GM21529 (cell line): ENCODE results near the gene RAPGEF2.

Source experiments
- ATAC-seq: cut with Tn5 transposase; IDR thresholded peaks from one replicate; pipeline ENCODE4 v1.9.1; 2021; ENCODE audit not compliant: unreplicated experiment

RAPGEF2 gene

DNA sequence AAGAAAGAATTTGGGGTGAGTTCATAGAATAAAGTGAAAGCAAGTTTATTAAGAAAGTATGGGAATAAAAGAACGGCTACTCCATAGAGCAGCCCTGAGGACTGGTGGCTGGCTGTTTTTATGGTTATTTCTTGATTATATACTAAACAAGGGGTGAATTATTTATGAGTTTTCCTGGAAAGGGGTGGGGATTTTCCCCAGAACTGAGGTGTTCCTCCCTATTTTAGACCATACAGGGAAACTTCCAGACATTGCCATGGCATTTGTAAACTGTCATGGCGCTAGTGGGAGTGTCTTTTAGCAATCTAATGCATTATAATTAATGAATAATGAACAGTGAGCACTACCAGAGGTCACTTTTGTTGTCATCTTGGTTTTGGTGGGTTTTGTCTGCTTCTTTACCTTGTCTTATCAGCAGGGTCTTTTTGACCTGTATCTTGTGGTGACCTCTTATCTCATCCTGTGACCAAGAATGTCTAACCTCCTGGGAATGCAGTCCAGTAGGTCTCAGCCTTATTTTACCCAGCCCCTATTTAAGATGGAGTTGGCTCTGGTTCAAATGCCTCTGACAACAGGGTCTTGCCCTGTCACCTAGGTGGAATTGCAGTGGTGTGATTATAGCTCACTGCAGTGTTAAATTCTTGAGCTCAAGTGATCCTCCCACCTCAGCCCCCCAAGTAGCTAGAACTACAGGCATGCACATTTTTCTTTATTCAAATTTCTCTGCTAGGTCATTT, 27.1 kb downstream of the RAPGEF2 start:
- ATAC-seq: no peak

DNA sequence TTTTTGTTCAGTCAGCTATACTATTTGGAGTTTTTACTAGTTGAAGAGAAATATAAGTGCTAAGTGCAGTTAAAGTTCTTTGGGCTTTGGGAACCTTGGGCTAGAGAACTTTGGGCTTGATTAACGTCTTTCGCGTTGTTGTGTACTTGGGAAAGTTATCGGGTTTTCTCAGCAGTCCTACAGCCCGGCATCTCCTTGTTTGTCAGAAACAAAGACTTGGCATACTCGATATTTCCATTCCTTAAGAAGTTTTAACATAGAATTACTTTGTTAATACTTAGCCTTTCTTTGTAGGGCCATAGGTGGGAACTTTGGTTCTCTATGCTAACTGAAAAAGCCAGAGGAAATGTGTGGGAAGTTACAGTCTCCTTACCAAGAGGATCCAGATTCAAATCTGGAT, 28.7 kb downstream of the RAPGEF2 start:
- ATAC-seq: no peak

DNA sequence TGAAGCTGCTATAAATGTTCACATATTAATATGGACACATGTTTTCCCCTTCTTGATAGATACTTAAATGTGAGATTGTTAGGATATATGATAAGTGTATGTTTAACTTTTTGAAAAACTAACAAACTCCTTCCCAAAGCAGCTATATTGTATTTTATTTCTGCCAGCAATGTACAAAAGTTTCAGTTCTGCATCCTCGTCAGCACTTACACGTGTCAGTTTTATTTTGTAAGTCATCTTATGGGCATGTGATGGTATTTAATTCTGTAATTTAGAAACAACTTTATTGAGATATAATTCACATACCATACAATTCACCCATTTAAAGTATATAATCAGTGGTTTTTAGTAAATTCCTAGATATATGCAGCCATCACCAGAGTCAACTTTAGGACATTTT, 31.6 kb downstream of the RAPGEF2 start:
- ATAC-seq: no peak

DNA sequence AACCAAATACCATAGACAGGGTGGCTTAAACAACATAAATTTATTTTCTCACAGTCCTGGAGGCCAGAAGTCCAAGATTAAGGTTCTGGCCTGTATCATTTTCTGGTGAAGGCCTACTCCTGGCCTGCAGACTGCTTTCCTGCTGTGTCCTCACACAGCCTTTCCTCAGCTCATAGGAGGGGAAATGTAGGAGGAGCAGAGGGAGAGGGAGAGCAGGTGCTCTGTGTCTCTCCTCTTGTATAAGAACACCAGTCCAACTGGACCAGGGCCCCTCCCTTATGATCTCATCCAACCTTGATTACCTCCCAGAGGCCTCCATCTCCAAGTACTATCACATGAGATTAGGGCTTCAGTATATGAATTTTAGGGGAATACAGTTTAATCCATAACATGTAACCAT, 34.3 kb downstream of the RAPGEF2 start:
- no peak for ATAC-seq

DNA sequence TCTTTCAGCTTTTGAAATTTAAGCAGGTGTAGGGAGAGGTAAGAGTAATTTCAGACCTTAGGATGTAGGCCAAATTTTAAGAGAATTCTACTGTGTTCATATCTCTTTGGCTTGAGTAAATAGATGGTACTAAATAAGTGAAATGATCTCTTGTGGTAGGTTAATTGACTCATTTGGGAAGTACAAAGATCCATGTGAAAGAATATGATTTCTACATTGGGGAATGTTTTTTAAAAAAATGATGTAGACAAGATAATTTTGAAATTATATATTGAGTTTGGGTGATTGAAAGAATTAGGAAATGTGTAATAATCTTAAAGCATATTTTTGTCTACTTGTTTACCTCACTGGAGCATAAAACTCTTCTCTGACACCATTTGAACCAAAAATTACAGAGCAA, 35.6 kb downstream of the RAPGEF2 start:
- ATAC-seq: no peak

DNA sequence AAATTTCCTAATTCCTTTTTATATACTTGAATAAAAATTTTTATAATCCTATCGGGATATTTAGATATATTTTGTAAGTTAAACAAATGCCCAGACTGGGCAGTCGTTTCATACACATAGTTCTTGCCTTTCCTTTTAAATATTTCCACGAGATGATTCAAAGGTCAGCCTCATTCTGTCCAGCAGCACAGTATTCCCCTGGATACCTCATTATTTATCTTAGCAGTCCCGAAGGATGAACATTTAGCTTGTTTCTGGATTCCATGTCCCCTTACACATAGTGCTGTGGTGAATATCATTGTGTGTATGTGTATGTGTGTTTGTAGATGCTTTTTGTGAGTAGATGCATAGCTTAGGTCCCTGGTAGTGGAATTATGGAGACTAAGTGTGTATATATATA, 38.3 kb downstream of the RAPGEF2 start:
- no peak for ATAC-seq

DNA sequence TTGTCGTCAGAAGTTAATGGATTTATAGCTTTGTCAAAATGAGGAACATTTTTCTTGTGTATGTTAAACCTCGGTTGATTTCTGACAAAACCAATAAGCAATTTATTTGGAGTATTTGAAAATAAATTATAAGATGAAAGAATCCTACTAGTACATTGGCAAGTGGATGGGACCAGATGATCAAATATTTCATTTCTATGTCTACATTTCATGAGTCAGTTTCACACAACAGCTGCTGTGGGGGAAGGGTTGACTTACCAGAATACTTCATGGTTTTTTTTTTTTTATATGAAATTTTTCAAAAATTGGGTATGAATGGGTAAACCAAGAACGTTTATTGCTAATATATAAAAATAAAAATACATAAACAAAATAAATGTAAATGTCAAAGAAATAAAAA, 39.4 kb downstream of the RAPGEF2 start:
- ATAC-seq: no peak

DNA sequence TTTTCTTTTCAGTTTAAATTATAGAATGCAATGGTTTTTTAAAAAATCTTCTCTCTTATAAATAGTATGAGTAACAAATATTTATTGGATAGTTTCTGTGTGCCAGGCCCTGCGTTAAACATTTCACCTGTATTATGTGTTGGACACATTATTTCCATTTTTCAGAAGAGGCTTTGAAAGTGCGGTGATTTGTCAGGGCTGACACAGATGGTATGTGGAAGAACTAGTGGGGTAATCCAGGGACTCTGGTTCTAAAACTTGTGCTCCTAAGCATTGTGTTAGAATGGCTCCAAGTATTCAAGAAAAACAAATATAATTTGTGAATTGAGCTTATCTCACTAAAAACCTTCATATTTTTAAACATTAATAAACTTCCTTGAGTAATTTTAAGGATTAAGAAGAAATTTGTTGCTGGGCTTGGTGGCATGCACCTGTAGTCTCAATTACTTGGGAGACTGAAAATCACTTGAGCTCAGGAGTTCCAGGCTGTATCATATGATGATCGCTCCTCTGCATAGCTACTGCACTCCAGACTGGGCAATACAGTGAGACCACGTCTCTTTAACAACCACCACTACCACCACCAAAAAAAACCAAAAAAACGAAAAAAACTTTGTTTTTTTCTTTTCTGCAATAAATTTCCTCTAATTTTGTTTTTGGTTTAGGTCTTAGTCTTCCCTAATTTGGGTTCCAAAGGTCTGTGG, 40.0 kb downstream of the RAPGEF2 start:
- ATAC-seq: no peak

DNA sequence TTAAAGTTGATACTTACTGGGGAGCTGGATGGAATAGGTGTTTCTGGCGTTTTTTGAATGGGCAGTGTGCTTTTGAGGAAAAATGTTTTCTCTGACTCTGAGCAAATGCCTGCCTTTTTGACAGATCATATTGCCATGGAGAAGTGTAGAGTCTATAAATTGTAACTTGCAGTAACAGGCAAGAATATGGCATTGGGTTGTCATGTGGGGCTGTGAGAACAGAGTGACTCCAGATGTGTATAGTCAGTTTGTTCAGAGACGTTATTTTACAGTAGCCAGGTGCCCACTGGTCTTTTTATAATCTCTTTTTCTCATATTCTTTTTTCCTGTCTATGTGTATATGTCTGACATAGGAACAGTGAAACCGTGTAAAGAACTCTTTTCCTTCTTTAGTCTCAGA, 40.8 kb downstream of the RAPGEF2 start:
- no peak for ATAC-seq

DNA sequence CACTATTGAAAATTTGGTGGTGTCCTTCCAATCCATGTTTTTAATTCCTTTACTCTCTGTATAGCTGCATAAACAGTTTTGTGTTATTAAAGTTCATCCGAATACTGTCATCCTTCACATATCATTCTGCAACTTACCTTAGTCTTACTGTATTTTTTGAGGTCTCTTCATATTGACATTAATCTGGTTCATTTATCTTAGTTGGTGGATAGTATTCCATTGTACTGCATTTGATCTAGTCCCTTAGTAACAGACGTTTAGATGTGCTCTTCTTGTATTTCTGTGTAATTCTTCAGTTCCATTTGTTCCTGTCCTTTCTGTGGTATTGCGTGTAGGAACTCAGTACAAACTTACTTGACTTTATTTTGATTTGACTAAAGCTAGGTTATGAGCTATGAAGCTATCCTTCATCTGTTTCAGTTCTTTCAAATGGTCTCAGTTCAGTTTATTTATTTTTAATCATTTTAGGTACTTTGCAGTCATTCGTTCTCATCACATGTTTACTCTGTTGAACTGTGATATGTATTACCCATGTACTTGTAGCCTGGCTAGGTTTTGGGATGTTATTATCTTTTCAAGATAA, 41.3 kb downstream of the RAPGEF2 start:
- no peak for ATAC-seq

DNA sequence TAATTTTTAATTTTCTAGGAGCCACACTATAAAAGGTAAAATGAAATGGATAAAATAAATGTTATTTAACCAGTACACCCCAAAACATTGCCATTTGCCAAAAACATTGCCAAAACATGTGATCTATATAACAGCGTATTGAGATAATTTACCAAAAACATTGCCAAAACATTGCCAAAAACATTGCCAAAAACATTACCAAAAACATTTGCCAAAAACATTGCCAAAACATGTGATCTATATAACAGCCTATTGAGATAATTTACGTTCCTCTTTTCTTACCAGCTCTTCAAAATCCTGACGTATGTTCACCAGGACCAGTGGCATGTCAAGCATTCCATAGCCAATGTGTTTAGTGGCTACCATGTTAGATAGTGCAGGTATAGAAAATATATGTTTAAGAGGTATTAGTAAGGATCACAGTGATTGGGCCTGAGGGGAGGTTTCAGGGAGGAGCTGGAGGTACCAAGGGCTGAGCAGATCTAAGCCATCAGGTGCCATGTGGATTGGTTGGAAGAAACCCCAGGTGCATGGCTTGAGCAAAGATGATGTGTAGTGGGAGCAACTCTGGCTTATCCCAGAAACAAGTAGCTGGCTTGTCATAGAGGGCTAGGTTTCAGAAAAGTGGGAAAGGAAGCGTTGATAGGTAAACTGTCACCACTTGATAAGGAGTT, 42.6 kb downstream of the RAPGEF2 start:
- ATAC-seq: no peak

DNA sequence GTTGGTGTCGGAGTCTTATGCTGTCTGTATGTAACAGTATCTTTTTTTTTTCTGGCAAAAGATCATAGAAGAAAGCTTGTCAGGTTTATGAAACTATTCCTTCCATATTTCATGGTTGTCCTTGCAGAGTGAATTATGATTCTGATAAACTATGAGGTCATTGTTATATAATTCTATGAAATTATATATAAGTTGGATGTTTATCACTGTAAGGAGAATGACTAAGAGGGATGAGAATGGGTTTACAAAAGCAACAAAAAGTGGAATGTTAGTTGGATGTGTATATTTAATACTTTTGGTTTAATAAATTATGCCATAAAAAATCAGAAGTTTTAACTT, 43.1 kb downstream of the RAPGEF2 start:
- ATAC-seq: no peak

DNA sequence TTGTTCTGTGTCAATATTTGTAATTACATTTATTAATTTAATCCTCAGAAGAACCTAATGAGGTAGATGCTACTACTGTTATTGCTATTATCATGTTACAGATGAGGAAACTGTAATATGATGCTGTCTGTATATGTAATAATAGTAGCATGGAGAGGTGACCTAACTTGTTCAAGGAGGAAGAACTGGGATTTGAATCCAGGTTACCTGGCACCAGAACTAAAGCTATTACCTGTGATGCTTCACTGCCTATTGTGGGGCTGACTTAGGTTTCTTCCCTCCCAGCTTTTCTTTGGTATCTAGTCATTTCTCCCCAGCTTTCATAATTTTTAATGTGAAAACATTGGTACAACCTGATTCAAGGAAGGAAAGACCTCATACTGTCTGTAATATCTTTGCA, 43.6 kb downstream of the RAPGEF2 start:
- ATAC-seq: no peak

DNA sequence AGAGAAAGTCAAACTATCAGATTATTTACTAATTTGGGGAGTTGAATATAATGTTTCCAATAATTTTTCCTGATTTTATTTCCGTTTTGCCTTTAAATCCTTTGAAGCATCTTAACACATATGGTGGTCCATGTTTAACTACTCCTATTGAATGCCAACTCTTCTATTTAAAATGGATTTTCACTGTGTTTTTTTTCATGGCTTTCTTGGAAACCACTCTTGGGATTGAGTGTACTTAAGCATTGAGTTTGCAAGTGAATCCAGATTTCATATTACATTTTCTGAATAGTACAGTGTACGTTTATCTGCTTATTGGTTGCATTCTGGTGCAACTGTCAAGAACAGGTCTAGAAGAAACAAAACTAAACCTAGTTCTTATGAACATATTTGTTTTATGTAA, 45.6 kb downstream of the RAPGEF2 start:
- no peak for ATAC-seq

DNA sequence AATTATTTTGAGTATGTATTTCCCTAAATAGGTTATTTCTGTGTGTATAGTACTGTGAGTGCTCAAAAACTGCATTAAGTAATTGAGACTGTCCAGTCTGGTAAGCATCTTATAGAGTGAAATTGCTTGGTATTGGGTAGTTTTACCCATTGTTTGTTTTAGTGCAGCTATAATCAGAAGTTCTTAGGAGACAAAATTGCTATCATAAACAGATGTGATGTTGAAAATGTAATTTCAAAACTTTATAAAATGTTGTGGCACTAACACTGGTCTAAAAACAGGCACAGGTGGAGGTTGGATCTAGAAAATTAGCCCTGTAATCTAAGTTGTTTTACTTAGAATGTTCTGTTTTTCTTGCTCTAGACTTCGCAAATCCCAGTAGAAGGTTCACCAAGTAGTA, 46.8 kb downstream of the RAPGEF2 start:
- ATAC-seq: no peak

DNA sequence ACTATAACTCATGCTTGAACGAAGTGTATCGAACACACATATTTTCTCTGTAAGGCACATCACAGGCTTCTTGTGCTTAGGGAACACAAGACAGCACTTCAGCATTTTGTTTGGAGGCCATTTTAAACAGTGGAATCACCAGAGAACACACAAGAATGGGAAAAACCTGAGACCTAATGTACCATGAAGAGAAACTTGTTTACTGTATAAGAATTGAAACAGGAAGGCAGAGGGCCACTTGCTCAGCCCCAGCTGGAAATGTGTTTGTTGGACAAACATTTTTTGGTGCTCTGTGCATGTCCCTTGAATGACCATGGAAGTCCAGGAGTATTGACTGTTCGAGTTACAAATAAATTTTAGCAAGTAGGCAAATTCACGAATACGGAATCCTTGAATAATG, 47.5 kb downstream of the RAPGEF2 start:
- peak; percentile 54 for ATAC-seq

DNA sequence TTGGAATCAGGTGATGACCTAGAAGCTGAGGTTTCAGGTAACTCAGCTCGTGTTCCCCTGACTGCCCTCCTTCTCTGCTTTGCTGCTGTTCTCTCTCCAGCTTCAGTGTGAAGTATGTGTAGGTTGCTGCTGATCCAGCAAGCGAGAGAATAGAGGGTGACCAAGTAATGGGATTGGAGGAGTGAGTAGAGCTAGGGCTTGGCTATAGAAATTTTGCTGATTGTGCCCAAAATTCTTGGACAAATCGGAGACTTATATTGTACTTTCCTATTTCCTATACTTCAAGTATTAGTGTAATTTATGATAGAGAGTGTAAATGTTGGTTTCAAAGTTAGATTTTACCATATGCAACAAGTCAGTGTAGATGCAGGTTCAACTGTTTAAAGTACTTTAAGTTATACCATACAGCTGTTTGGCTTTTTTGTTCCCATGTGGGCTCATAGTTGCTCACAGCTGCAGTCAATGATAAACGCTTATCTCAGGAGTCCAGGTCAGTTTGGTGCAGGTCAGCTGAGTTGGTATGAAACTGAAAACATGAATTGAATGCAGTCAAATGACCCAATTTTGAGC, 48.0 kb downstream of the RAPGEF2 start:
- peak; percentile 41 for ATAC-seq

DNA sequence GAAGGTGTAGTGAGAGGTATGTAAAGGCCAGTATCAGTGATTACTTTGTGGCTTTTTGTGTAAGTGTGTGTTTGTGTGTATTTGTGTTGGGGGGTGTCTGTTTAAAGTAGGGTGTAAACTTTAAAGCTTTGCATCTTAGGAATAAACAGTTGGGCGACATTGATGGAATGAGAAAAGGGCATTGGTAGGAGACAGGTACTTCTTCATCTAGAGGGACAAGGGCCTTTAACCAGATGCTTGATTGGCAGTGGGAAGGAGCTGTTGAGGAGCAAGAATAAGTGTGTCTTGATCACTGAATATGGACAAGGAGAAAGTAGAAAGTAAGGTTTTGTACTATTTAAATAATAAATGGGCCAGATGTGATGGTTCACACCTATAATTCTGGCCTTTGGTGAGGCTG, 48.8 kb downstream of the RAPGEF2 start:
- ATAC-seq: no peak

DNA sequence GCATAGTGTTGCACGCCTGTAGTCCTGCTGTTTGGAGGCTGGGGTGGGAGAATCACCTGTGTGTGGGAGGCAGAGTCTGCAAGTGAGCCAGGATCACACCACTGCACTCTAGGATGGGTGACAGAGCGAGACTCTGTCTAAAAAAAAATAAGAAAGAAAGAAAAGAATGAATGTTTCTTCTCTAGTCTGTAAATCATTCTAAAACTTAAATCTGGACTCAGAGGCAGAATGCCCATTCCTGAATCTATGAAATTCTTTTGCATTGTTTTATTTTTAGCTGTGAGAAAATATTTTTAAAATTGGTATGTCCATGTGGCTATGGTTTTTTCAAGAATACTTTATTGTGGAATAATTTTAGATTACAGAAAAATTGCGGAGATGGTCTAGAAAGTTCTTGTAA, 49.3 kb downstream of the RAPGEF2 start:
- ATAC-seq: no peak

DNA sequence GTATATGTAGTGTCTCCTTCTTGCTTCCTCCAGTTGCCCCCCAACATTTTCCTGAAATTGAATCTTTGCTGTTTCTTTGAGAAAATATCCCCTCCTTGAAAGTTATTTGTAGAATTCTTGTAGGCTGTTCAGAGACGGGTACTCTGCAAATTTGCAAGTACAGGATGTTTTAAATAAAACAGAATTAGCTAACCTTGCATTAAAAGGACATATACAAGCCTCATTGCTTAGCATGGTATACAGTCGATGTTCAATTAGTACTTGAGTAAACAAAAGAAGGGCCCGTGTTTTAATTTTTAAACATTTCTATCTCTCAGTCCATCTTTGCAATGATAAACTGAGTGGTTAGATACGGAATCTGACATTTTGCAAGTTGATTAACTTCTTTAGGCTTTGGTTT, 50.8 kb downstream of the RAPGEF2 start:
- no peak for ATAC-seq

DNA sequence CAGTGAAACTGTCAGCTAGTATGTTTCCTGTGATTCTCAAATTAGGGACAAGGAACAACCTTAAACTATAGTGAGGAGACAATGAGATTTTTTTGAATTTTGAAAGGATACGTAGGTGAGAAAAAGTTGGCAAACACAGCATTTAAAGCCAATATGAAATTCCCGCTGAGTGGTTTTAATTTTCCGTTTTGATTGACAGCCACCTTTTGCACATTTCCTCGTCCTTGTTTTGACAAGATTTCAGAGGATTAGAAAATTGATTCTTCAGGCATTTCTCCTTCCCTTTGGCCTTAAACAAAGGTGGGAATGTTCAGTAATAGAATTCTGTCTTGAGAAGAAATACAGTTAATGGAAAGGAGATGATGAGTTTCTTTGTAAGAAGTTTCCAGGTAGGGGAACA, 52.2 kb downstream of the RAPGEF2 start:
- no peak for ATAC-seq
